Amygdala (tissue), 56 donors: ENCODE data around the gene FAM3D.

ENCODE experiments used
- DNase-seq, 56 donors: peaks; one replicate each; lab custom pipeline; 2025; lab: John Stamatoyannopoulos, UW

FAM3D gene

GRCh38 chr3:58629629-58630028, 36.9 kb downstream of the FAM3D start:
- no peak for DNase-seq

- peak in 16 of 56 donors; percentile 5 to 53 (median 14) for DNase-seq
Measured at GRCh38 chr3:58628823-58629562, 37.6 kb downstream of the FAM3D start.

- no peak for DNase-seq
Measured at GRCh38 chr3:58627941-58628340, 38.6 kb downstream of the FAM3D start.

GRCh38 chr3:58627570-58627885, 39.0 kb downstream of the FAM3D start:
- DNase-seq = peak in 26 of 56 donors; percentile 4 to 53 (median 22)

GRCh38 chr3:58626841-58627569, 39.6 kb downstream of the FAM3D start:
- peak in 7 of 56 donors; percentile 25 to 53 (median 41) for DNase-seq

- DNase-seq = no peak
Measured at GRCh38 chr3:58625196-58625824, 41.3 kb downstream of the FAM3D start.

- DNase-seq = no peak
Measured at GRCh38 chr3:58624550-58624949, 42.0 kb downstream of the FAM3D start.

GRCh38 chr3:58623961-58624360, 42.6 kb downstream of the FAM3D start:
- DNase-seq = no peak

GRCh38 chr3:58623478-58623877, 43.1 kb downstream of the FAM3D start:
- no peak for DNase-seq

GRCh38 chr3:58622892-58623291, 43.7 kb downstream of the FAM3D start:
- no peak for DNase-seq

- DNase-seq = no peak
Measured at GRCh38 chr3:58622436-58622835, 44.1 kb downstream of the FAM3D start.

- DNase-seq = no peak
Measured at GRCh38 chr3:58621086-58621830, 45.3 kb downstream of the FAM3D start.

- DNase-seq = peak in 2 of 56 donors; percentile 7 to 9
Measured at GRCh38 chr3:58620421-58620820, 46.2 kb downstream of the FAM3D start.

- DNase-seq = peak in 2 of 56 donors; percentile 6 to 31
Measured at GRCh38 chr3:58617338-58617761, 49.2 kb downstream of the FAM3D start.

- DNase-seq = no peak
Measured at GRCh38 chr3:58613236-58614132, 53.1 kb downstream of the FAM3D start.

- DNase-seq = peak in 7 of 56 donors; percentile 5 to 25 (median 8)
Measured at GRCh38 chr3:58612830-58613229, 53.7 kb downstream of the FAM3D start.

- DNase-seq = no peak
Measured at GRCh38 chr3:58609990-58610389, 56.6 kb downstream of the FAM3D start.

- peak in 44 of 56 donors; percentile 5 to 86 (median 40) for DNase-seq
Measured at GRCh38 chr3:58608648-58609047, 57.9 kb downstream of the FAM3D start.

GRCh38 chr3:58607816-58608215, 58.8 kb downstream of the FAM3D start:
- no peak for DNase-seq

GRCh38 chr3:58606693-58607092, 59.9 kb downstream of the FAM3D start:
- no peak for DNase-seq
